ENCODE results near the gene MYO1D. TPM values are rescaled to one million over a fixed set of nuclear protein-coding genes. Genes with fewer than 3 reads are reported as not detected.

Gene MYO1D
- total RNA-seq, 1 donor from 2014 or later = 36.9 TPM

- no peaks in the 10 kb centered on the region for H3K27me3 Mint-ChIP-seq
- TF ChIP-seq CTCF (IDR thresholded peaks at IDR 0.05; ENCODE audit: unreplicated experiment) = no peak
- H3K36me3 Mint-ChIP-seq (ENCODE audit: insufficient read depth) = peaks cover 15% of the 10 kb centered on the region
- DNase-seq (ENCODE audit: low spot score, unreplicated experiment) = no peak
- no peaks in the 10 kb centered on the region for H3K9me3 Mint-ChIP-seq (ENCODE audit: low read depth)
- no peak overlapping the region for H3K27ac Mint-ChIP-seq
- H3K4me3 Mint-ChIP-seq (ENCODE audit: low read depth) = no peak overlapping the region
- peaks cover 2% of the 10 kb centered on the region for H3K4me1 Mint-ChIP-seq (ENCODE audit: low read depth)
These were observed 113.0 kb downstream of the MYO1D start for GRCh38 chr17:32763855-32764439.

GRCh38 chr17:32759476-32759875 lies 117.4 kb downstream of the MYO1D start:
- H3K27ac Mint-ChIP-seq = no peak overlapping the region
- H3K27me3 Mint-ChIP-seq = no peaks in the 10 kb centered on the region
- H3K4me1 Mint-ChIP-seq (ENCODE audit: low read depth) = peaks cover 5% of the 10 kb centered on the region
- peaks cover 11% of the 10 kb centered on the region for H3K36me3 Mint-ChIP-seq (ENCODE audit: insufficient read depth)
- H3K9me3 Mint-ChIP-seq (ENCODE audit: low read depth) = no peaks in the 10 kb centered on the region
- H3K4me3 Mint-ChIP-seq (ENCODE audit: low read depth) = no peak overlapping the region
- no peak for TF ChIP-seq CTCF (IDR thresholded peaks at IDR 0.05; ENCODE audit: unreplicated experiment)
- DNase-seq (ENCODE audit: low spot score, unreplicated experiment) = no peak

GRCh38 chr17:32757963-32758362 lies 119.0 kb downstream of the MYO1D start:
- H3K4me3 Mint-ChIP-seq (ENCODE audit: low read depth) = no peak overlapping the region
- H3K36me3 Mint-ChIP-seq (ENCODE audit: insufficient read depth) = peaks cover 6% of the 10 kb centered on the region
- H3K4me1 Mint-ChIP-seq (ENCODE audit: low read depth) = peaks cover 5% of the 10 kb centered on the region
- H3K27me3 Mint-ChIP-seq = no peaks in the 10 kb centered on the region
- H3K27ac Mint-ChIP-seq = no peak overlapping the region
- H3K9me3 Mint-ChIP-seq (ENCODE audit: low read depth) = no peaks in the 10 kb centered on the region
- DNase-seq (ENCODE audit: low spot score, unreplicated experiment) = no peak
- TF ChIP-seq CTCF (IDR thresholded peaks at IDR 0.05; ENCODE audit: unreplicated experiment) = no peak

- Mint-ChIP-seq H3K4me3 (ENCODE audit: low read depth) (no peak overlapping the region), H3K27ac (no peak overlapping the region), H3K27me3 (no peaks in the 10 kb centered on the region), H3K4me1 (ENCODE audit: low read depth) (peaks cover 5% of the 10 kb centered on the region), H3K36me3 (ENCODE audit: insufficient read depth) (peaks cover 11% of the 10 kb centered on the region), H3K9me3 (ENCODE audit: low read depth) (no peaks in the 10 kb centered on the region)
- no peak for DNase-seq (ENCODE audit: low spot score, unreplicated experiment)
- no peak for TF ChIP-seq CTCF (IDR thresholded peaks at IDR 0.05; ENCODE audit: unreplicated experiment)
These were observed 120.2 kb downstream of the MYO1D start for GRCh38 chr17:32756696-32757095.

- H3K9me3 Mint-ChIP-seq (ENCODE audit: low read depth) = no peaks in the 10 kb centered on the region
- H3K27ac Mint-ChIP-seq = no peak overlapping the region
- H3K36me3 Mint-ChIP-seq (ENCODE audit: insufficient read depth) = peaks cover 8% of the 10 kb centered on the region
- peak; percentile 56 for TF ChIP-seq CTCF (IDR thresholded peaks at IDR 0.05; ENCODE audit: unreplicated experiment)
- DNase-seq (ENCODE audit: low spot score, unreplicated experiment) = no peak
- no peaks in the 10 kb centered on the region for H3K27me3 Mint-ChIP-seq
- no peak overlapping the region for H3K4me3 Mint-ChIP-seq (ENCODE audit: low read depth)
- peaks cover 7% of the 10 kb centered on the region for H3K4me1 Mint-ChIP-seq (ENCODE audit: low read depth)
These were observed 121.7 kb downstream of the MYO1D start for GRCh38 chr17:32755045-32755805.

Measured in progenitor cell of endocrine pancreas (in vitro differentiated cells).